ENCODE results near the gene GDPD4.

DNA sequence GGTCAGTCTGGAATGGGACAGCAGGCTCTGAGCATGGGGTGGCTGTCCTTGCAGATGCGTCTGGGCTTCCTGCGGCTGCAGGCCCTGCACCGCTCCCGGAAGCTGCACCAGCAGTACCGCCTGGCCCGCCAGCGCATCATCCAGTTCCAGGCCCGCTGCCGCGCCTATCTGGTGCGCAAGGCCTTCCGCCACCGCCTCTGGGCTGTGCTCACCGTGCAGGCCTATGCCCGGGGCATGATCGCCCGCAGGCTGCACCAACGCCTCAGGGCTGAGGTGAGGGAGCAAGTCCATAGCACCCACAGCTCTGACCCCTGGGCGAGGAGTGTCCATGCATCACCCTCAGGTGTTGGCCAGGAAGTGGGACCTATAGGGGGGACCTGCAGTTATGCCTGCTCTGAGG is 121.8 kb downstream of the GDPD4 start:
- TF ChIP-seq, protein P1, sequence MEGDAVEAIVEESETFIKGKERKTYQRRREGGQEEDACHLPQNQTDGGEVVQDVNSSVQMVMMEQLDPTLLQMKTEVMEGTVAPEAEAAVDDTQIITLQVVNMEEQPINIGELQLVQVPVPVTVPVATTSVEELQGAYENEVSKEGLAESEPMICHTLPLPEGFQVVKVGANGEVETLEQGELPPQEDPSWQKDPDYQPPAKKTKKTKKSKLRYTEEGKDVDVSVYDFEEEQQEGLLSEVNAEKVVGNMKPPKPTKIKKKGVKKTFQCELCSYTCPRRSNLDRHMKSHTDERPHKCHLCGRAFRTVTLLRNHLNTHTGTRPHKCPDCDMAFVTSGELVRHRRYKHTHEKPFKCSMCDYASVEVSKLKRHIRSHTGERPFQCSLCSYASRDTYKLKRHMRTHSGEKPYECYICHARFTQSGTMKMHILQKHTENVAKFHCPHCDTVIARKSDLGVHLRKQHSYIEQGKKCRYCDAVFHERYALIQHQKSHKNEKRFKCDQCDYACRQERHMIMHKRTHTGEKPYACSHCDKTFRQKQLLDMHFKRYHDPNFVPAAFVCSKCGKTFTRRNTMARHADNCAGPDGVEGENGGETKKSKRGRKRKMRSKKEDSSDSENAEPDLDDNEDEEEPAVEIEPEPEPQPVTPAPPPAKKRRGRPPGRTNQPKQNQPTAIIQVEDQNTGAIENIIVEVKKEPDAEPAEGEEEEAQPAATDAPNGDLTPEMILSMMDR (IDR thresholded peaks at IDR 0.05 in 4 of 5, conservative IDR thresholded peaks at IDR 0.05 in 1 of 5): no peak
- no peak for TF ChIP-seq POLR2A (IDR thresholded peaks at IDR 0.05)
